Vagina (tissue), 2 donors: Measurements from ENCODE around the gene USF2. TPM values are rescaled to one million over a fixed set of nuclear protein-coding genes. Genes with fewer than 3 reads are reported as not detected.
A peak's percentile ranks its signal among the peaks of the same experiment; 100 is the strongest.
"Not testable (repeated sequence)": the region's sequence is repeated elsewhere in the genome, so short reads cannot be mapped to it uniquely, and the experiment has no call there.

Experiments
- DNase-seq, 2 donors: peaks; one replicate each; pipeline ENCODE4 v3.0.0-alpha.2; 2017; ENCODE audit errors: extremely low spot score in 2 of 2
- H3K27ac ChIP-seq: fragments of 200-600 bp; sonication (generic); one replicate; pipeline ENCODE4 v1.5.1; 2019
- H3K27me3 ChIP-seq: fragments of 200-600 bp; sonication (generic); one replicate; pipeline ENCODE4 v1.5.1; 2019
- H3K36me3 ChIP-seq, 2 donors: fragments of 200-600 bp; sonication (generic); one replicate each; pipeline ENCODE4 v1.5.1; 2017 to 2019
- H3K4me1 ChIP-seq: fragments of 200-600 bp; sonication (generic); one replicate; pipeline ENCODE4 v1.5.1; 2019
- H3K4me3 ChIP-seq, 2 donors: fragments of 200-600 bp; sonication (generic); 1 replicate in 1 of 2; 2 replicates in 1 of 2; pipeline ENCODE4 v1.5.1; 2016 to 2019
- H3K9me3 ChIP-seq: fragments of 200-600 bp; sonication (generic); one replicate; pipeline ENCODE4 v1.5.1; 2019
- POLR2A ChIP-seq, 2 donors: fragments of 450-650 bp; IDR thresholded peaks; one replicate each; pipeline ENCODE4 v1.6.1; 2017; ENCODE audit warnings: antibody characterized with exemption in 2 of 2, mild to moderate bottlenecking in 2 of 2, moderate library complexity in 2 of 2
- POLR2AphosphoS5 ChIP-seq, 2 donors: sonication (generic); formaldehyde crosslinking; IDR thresholded peaks; one replicate each; pipeline ENCODE4 v1.9.0; 2017; ENCODE audit warnings: antibody characterized with exemption in 2 of 2, mild to moderate bottlenecking in 2 of 2, low read depth in 1 of 2; ENCODE audit not compliant: insufficient read depth in 1 of 2
- intact Hi-C: fragments of 100-400 bp; cut with DNase I; formaldehyde crosslinking; loops from one replicate; pipeline ENCODE4 v1.15.1; 2023
- total RNA-seq: library from RNA; depleted of rRNA; stranded (reverse); fragments of >200 nt; gene quantifications from one replicate; pipeline ENCODE4 v1.2.3, GENCODE V29; 2016
- TF ChIP-seq, protein P1 (sequence below), 3 experiments: fragments of 450-650 bp in 2 of 3; fragments of 200-600 bp in 1 of 3; sonication (generic) in 1 of 3; IDR thresholded peaks; one replicate each; pipeline ENCODE4 v1.5.1; 2017 to 2019; ENCODE audit warnings: antibody characterized with exemption in 3 of 3, mild to moderate bottlenecking in 2 of 3, moderate library complexity in 2 of 3

USF2 gene
- total RNA-seq, 1 donor from 2014 or later: 95.5 TPM

DNA sequence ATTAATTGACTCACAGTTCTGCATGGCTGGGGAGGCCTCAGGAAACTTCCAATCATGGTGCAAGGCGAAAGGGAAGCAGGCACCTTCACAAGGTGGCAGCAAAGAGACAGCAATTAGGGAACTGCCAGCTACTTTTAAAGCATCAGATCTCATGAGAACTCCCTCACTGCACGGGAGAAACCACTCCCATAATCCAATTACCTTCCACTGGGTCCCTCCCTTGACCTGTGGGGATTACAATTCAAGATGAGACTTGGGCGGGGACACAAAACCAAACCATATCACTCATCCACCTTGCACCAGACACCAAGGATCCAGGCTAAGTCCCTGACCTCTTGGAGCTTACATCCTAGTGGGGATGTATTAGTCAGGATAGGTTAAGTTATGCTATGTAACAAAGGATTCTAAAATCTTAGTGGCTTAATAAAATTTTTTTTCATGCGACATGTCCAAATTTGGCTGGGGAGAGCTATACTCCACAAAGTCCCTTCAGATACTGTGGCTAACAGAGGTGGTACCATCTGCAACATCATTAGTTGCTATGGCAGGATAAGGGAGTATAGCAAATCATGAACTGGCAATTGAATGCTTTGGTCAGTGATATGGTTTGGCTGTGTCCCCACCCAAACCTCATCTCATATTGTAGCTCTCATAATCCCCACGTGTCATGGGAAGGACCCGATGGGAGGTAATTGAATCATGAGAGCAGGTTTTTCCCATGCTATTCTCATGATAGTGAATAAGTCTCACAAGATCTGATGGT is 31.9 kb upstream of the USF2 start:
- Histone ChIP-seq H3K36me3 (no peaks in the 10 kb centered on the region), H3K4me3 (no peak overlapping the region), H3K27me3 (no peaks in the 10 kb centered on the region), H3K4me1 (no peaks in the 10 kb centered on the region), H3K27ac (no peak overlapping the region), H3K9me3 (no peaks in the 10 kb centered on the region)
- peak; percentile 14 to 40 for DNase-seq
- TF ChIP-seq POLR2AphosphoS5 (IDR thresholded peaks at IDR 0.05; ENCODE audit: insufficient read depth in 1 of 2, low read depth in 1 of 2) (no peak), POLR2A (IDR thresholded peaks at IDR 0.05) (no peak)
- TF ChIP-seq, protein P1, sequence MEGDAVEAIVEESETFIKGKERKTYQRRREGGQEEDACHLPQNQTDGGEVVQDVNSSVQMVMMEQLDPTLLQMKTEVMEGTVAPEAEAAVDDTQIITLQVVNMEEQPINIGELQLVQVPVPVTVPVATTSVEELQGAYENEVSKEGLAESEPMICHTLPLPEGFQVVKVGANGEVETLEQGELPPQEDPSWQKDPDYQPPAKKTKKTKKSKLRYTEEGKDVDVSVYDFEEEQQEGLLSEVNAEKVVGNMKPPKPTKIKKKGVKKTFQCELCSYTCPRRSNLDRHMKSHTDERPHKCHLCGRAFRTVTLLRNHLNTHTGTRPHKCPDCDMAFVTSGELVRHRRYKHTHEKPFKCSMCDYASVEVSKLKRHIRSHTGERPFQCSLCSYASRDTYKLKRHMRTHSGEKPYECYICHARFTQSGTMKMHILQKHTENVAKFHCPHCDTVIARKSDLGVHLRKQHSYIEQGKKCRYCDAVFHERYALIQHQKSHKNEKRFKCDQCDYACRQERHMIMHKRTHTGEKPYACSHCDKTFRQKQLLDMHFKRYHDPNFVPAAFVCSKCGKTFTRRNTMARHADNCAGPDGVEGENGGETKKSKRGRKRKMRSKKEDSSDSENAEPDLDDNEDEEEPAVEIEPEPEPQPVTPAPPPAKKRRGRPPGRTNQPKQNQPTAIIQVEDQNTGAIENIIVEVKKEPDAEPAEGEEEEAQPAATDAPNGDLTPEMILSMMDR (IDR thresholded peaks at IDR 0.05): no peak
- intact Hi-C loops: no loop called here

DNA sequence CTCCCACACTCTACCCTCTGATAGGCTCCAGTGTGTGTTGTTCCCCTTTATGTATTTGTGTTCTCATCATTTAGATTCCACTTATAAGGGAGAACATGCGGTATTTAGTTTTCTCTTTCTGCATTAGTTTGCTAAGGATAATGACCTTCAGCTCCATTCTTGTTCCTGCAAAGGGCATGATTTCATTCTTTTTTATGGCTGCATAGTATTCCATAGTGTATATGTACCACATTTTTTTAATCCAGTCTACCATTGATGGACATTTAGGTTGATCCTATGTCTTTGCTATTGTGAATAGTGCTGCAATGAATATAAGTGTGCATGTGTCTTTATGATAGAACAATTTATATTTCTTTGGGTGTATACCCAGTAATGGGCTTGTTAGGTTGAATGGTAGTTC is 29.2 kb upstream of the USF2 start:
- H3K4me3 ChIP-seq, DNase-seq, H3K27me3 ChIP-seq, intact Hi-C loops, H3K9me3 ChIP-seq, H3K4me1 ChIP-seq, H3K27ac ChIP-seq, H3K36me3 ChIP-seq: not testable (repeated sequence)

DNA sequence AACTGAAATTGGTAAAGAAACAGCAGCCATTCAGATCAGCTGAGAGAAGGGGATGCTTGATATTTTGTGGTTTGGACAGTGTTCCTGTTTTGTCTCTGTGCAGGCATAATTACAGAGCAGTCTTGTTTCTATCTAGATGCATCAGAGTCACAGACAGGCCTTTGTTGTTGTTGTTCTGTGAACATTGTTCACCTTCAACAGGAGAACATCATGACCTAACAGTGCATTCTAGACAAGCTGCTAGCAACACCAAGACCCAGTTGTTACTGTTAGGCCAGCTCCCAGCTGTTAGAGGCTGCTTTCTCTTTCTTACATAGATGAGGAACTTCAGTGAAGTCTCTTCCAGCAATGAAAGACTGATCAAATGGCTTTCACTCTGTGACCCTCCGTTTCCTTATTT is 28.4 kb upstream of the USF2 start:
- H3K27me3 ChIP-seq: no peaks in the 10 kb centered on the region
- no peaks in the 10 kb centered on the region for H3K9me3 ChIP-seq
- no peaks in the 10 kb centered on the region for H3K36me3 ChIP-seq
- H3K4me1 ChIP-seq: no peaks in the 10 kb centered on the region
- TF ChIP-seq, protein P1 (IDR thresholded peaks at IDR 0.05): no peak
- TF ChIP-seq POLR2A (IDR thresholded peaks at IDR 0.05) (no peak), POLR2AphosphoS5 (IDR thresholded peaks at IDR 0.05; ENCODE audit: insufficient read depth in 1 of 2, low read depth in 1 of 2) (no peak)
- no peak overlapping the region for H3K27ac ChIP-seq
- H3K4me3 ChIP-seq: no peak overlapping the region
- intact Hi-C loops: no loop called here
- DNase-seq: peak in 1 of 2 donors; percentile 14

DNA sequence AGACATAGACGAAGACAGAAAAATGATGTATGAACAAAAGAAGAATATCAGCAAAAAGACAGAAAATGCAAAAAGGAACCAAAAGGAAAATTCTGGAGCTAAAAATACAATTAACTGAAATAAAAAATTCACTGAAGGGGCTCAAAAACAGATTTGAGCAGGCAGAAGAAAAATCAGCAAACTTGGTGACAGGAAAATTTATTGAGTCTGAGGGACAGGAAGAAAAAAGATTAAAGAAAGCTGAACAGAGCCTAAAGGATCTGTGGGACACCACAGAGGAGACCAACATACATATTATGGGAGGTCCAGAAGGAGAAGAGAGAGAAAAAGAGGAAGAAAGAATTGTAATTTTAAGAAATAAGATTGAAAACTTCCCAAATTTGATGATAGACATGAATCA is 27.3 kb upstream of the USF2 start:
- TF ChIP-seq, protein P1 (IDR thresholded peaks at IDR 0.05): no peak
- TF ChIP-seq POLR2AphosphoS5 (IDR thresholded peaks at IDR 0.05; ENCODE audit: insufficient read depth in 1 of 2, low read depth in 1 of 2) (no peak), POLR2A (IDR thresholded peaks at IDR 0.05) (no peak)
- no peaks in the 10 kb centered on the region for H3K27me3 ChIP-seq
- intact Hi-C loops: no loop called here
- no peaks in the 10 kb centered on the region for H3K36me3 ChIP-seq
- H3K4me1 ChIP-seq: no peaks in the 10 kb centered on the region
- no peak for DNase-seq
- no peak overlapping the region for H3K27ac ChIP-seq
- H3K9me3 ChIP-seq: no peaks in the 10 kb centered on the region
- H3K4me3 ChIP-seq: no peak overlapping the region

DNA sequence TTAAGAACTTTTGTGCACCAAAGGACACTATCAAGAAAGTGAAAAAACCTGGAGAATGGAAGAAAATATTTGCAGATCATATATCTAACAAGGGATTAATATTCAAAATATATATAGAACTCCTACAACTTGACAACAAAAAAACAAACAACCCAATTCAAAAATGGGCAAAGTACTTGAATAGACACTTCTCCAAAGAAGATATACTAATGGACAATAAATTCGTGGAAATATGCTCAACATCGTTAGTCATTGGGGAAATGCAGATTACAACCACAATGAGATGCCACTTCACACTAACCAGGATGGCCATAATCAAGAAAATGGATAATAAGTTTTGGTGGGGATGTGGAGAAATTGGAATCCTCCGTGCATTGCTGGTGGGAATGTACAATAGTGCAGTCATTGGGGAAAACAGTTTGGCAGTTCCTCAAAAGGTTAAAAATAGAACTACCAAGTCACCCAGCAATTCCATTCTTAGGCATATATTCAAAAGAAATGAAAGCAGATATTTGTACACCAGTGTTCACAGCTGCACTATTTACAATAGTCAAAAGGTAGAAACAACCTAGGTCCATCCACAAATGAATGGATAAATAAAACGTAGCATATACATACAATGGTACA is 22.2 kb upstream of the USF2 start:
- Histone ChIP-seq H3K27ac (no peak overlapping the region), H3K9me3 (no peaks in the 10 kb centered on the region), H3K27me3 (no peaks in the 10 kb centered on the region), H3K36me3 (no peaks in the 10 kb centered on the region), H3K4me3 (no peak overlapping the region), H3K4me1 (peaks cover 31% of the 10 kb centered on the region)
- no peak for TF ChIP-seq POLR2A (IDR thresholded peaks at IDR 0.05)
- no peak for TF ChIP-seq POLR2AphosphoS5 (IDR thresholded peaks at IDR 0.05; ENCODE audit: insufficient read depth in 1 of 2, low read depth in 1 of 2)
- TF ChIP-seq, protein P1 (IDR thresholded peaks at IDR 0.05): no peak
- intact Hi-C loops: no loop called here
- DNase-seq: peak in 1 of 2 donors; percentile 34
